BJ (cell line): ENCODE measurements around the gene TDRD12. TPM values are rescaled to one million over a fixed set of nuclear protein-coding genes. Genes with fewer than 3 reads are reported as not detected.
"Not testable (repeated sequence)": the region's sequence is repeated elsewhere in the genome, so short reads cannot be mapped to it uniquely, and the experiment has no call there.

Experiments
- CTCF ChIA-PET: fragments of 350-600 bp; formaldehyde crosslinking; extraction: SDS; loops from one replicate; lab custom pipeline; 2021; ENCODE audit warnings: antibody characterized with exemption, inconsistent platforms; lab: Yijun Ruan, JAX
- POLR2A ChIA-PET: fragments of 300-600 bp; sonication (Branson Sonifier 250); formaldehyde crosslinking; extraction: SDS; loops from one replicate; lab custom pipeline; 2021; ENCODE audit warnings: antibody characterized with exemption; lab: Charles Lee
- DNase-seq: peaks from one replicate; pipeline ENCODE4 v3.0.0-alpha.2; 2011; ENCODE audit warnings: low read depth
- H3K27me3 ChIP-seq: 2 replicates; pipeline ENCODE4 v1.6.0; 2011; ENCODE audit warnings: low read length; ENCODE audit not compliant: control insufficient read depth, insufficient read depth
- H3K36me3 ChIP-seq: 2 replicates; pipeline ENCODE4 v1.5.1; 2011; ENCODE audit warnings: low read length; ENCODE audit not compliant: control insufficient read depth, insufficient read depth
- H3K4me3 ChIP-seq: 2 replicates; pipeline ENCODE4 v1.5.1; 2011; ENCODE audit warnings: low read depth, mild to moderate bottlenecking, control low read depth, low read length
- polyA plus RNA-seq: library from polyadenylated mRNA; depleted of rRNA; stranded (reverse); fragments of >200 nt; gene quantifications from 2 replicates; pipeline ENCODE4 v1.2.3, GENCODE V29; 2011
- TF ChIP-seq, protein P1 (sequence below): IDR thresholded peaks from 2 replicates; pipeline ENCODE4 v1.5.1; 2011; ENCODE audit warnings: low read depth, mild to moderate bottlenecking, control low read depth, inconsistent platforms, low read length, moderate library complexity; ENCODE audit not compliant: insufficient read depth

Gene TDRD12
- polyA plus RNA-seq, 1 experiment = not detected

DNA sequence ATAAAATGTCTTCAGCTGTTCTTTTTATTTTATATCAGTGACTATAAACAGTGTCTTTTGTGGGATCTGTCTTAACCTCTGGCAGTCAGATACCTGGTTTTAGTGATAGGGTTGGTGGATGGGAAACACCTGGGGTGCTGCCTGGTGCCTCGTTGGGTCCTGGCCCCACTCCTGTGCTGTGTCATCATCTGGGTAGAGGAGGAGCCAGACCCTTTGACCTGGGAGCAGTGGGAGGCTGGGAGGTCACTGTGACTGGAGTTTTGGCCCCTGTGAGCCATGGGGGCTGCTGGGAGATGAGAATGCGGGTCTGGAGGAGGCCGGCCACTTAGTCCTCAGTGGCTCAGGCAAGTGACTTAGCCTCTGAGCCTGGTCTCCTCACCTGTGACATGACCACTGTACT, 29.4 kb downstream of the TDRD12 start:
- ChIA-PET CTCF (interaction anchor here (0.9 kb wide), 1 partner anchor 16 kb away, joined by 3 read pairs; no protein-coding TSS in a partner anchor), POLR2A (no interaction called here)
- peaks cover 4% of the 10 kb centered on the region for H3K27me3 ChIP-seq
- TF ChIP-seq, protein P1, sequence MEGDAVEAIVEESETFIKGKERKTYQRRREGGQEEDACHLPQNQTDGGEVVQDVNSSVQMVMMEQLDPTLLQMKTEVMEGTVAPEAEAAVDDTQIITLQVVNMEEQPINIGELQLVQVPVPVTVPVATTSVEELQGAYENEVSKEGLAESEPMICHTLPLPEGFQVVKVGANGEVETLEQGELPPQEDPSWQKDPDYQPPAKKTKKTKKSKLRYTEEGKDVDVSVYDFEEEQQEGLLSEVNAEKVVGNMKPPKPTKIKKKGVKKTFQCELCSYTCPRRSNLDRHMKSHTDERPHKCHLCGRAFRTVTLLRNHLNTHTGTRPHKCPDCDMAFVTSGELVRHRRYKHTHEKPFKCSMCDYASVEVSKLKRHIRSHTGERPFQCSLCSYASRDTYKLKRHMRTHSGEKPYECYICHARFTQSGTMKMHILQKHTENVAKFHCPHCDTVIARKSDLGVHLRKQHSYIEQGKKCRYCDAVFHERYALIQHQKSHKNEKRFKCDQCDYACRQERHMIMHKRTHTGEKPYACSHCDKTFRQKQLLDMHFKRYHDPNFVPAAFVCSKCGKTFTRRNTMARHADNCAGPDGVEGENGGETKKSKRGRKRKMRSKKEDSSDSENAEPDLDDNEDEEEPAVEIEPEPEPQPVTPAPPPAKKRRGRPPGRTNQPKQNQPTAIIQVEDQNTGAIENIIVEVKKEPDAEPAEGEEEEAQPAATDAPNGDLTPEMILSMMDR = no peak
- H3K36me3 ChIP-seq = no peaks in the 10 kb centered on the region
- no peak for DNase-seq
- no peak overlapping the region for H3K4me3 ChIP-seq

- Histone ChIP-seq H3K36me3 (no peaks in the 10 kb centered on the region), H3K27me3 (peaks cover 4% of the 10 kb centered on the region), H3K4me3 (no peak overlapping the region)
- DNase-seq = no peak
- ChIA-PET CTCF (no interaction called here), POLR2A (no interaction called here)
- TF ChIP-seq, protein P1 = no peak
Measured at GRCh38 chr19:32749361-32749760, 29.8 kb downstream of the TDRD12 start.

DNA sequence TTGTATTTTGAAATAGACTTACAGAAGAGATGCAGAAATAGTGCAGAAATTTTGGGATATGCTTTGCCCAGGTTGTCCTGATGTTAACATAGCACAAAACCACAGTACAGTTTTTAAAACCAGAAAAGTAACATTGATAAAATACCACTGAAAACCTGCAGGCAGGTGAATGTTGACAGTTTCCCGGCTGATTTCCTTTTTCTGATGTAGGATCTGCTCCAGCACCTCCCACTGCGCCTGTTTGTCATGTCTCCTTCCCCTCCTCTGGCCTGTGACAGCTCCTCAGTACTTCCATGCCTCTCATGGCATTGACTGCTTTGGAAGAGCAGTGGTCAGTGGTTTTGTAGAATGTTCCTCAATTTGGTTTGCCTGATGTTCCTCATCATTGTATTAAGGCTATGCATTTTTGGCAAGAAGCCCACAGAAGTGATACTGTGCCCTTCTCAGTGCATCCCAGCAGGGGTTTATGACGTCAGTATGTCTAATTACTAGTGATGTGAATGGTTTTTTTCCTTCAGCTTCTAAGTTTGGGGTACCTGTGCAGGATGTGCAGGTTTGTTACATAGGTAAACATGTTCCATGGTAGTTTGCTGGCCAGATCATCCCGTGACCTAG, 31.0 kb downstream of the TDRD12 start:
- Histone ChIP-seq H3K27me3 (peaks cover 4% of the 10 kb centered on the region), H3K36me3 (no peaks in the 10 kb centered on the region), H3K4me3 (no peak overlapping the region)
- ChIA-PET CTCF (interaction anchor here (0.7 kb wide), 1 partner anchor 12 kb away, joined by 4 read pairs; no protein-coding TSS in a partner anchor), POLR2A (no interaction called here)
- TF ChIP-seq, protein P1 = no peak
- DNase-seq = no peak

DNA sequence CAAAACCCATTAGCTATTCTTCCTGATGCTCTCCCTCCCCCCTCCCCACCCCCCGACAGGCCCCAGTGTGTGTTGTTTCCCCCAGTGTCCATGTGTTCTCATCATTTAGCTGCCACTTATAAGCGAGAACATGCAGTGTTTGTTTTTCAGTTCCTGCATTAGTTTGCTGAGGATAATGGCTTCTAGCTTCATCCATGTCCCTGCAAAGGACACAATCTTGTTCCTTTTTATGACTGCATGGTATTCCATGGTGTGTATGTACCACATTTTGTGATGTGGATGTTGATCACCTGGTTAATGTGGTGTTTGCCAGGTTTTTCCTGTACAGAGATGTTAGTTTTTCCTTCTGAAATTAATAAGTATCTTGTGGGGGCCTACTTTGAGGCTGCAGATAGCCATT, 31.5 kb downstream of the TDRD12 start:
- ChIA-PET CTCF (no interaction called here), POLR2A (no interaction called here)
- TF ChIP-seq, protein P1 = no peak
- peaks cover 4% of the 10 kb centered on the region for H3K27me3 ChIP-seq
- H3K36me3 ChIP-seq = no peaks in the 10 kb centered on the region
- H3K4me3 ChIP-seq = no peak overlapping the region
- DNase-seq = no peak

DNA sequence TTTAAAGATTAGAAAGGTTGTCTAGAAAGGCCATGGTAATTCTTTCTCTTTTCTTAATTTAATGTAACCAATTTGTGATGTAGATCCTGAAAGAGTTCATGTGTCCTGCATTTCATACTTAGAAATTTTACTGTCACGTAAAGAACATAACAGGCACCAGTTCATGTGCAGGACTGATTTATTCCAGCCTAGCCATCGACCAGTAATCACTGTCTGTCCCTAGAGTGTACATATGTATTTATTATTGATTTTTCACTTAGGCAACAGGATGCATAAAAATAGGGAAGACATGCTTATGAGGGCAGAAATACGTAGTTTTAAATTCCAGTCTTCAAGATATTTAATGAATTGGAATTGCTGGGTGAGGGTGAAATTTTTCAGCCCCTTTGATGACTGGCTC, 37.6 kb downstream of the TDRD12 start:
- DNase-seq = no peak
- peaks cover 3% of the 10 kb centered on the region; the same call in 1 of the 2 replicates for H3K27me3 ChIP-seq
- POLR2A ChIA-PET = no interaction called here
- CTCF ChIA-PET = no interaction called here
- no peak overlapping the region for H3K4me3 ChIP-seq
- H3K36me3 ChIP-seq = no peaks in the 10 kb centered on the region
- TF ChIP-seq, protein P1 = no peak

GRCh38 chr19:32765365-32765764, 45.8 kb downstream of the TDRD12 start:
- H3K4me3 ChIP-seq, H3K27me3 ChIP-seq, POLR2A ChIA-PET, H3K36me3 ChIP-seq, CTCF ChIA-PET, DNase-seq: not testable (repeated sequence)
